T-helper 2 cell treated with Interferon-gamma antibody and Interleukin-4, amounts not matched to agents 100 ng/mL and 5 ng/mL, for 36 hours (primary cell): Measurements from ENCODE around the gene SLC26A5. TPM values are rescaled to one million over a fixed set of nuclear protein-coding genes. Genes with fewer than 3 reads are reported as not detected.
"Not testable (repeated sequence)": the region's sequence is repeated elsewhere in the genome, so short reads cannot be mapped to it uniquely, and the experiment has no call there.

Source experiments
- intact Hi-C: fragments of 100-400 bp; cut with micrococcal nuclease; formaldehyde crosslinking; loops from one replicate; pipeline ENCODE4 v1.15.1; 2023
- total RNA-seq: library from RNA; stranded (reverse); gene quantifications from 2 replicates; pipeline ENCODE4 v1.2.3, GENCODE V29; 2022

Gene SLC26A5, protein sequence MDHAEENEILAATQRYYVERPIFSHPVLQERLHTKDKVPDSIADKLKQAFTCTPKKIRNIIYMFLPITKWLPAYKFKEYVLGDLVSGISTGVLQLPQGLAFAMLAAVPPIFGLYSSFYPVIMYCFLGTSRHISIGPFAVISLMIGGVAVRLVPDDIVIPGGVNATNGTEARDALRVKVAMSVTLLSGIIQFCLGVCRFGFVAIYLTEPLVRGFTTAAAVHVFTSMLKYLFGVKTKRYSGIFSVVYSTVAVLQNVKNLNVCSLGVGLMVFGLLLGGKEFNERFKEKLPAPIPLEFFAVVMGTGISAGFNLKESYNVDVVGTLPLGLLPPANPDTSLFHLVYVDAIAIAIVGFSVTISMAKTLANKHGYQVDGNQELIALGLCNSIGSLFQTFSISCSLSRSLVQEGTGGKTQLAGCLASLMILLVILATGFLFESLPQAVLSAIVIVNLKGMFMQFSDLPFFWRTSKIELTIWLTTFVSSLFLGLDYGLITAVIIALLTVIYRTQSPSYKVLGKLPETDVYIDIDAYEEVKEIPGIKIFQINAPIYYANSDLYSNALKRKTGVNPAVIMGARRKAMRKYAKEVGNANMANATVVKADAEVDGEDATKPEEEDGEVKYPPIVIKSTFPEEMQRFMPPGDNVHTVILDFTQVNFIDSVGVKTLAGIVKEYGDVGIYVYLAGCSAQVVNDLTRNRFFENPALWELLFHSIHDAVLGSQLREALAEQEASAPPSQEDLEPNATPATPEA
- not detected in 2 replicates for total RNA-seq

DNA sequence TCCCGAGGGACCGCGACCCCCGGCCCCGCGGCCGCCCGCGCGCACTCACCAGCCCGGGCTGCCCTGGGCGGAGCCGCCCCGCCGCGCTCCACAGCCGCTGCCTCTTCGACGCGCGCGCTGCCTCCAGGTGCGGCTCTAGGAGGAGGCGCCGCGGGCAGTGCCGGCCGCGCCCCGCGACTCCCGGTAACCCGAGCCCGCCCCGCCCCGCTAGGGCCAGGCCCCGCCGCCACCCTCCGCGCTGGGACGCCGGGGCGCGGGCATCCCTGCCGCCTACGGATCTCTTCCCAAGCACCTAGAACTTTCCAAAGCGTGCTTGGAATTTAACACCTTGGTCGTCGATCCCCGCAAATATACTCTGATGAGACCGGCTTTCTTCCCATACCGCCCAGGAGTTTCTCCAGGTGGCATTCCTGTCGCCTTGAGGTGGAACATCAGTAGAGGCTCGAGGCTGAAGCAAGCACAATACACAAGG is at the start of gene SLC26A5:
SLC26A5 (minus strand) TSS at position 159 of the 472 bp plus-strand sequence. CDS start 24,693 bp downstream, outside the sequence.
- intact Hi-C loops = loop anchor here (5.0 kb wide), 1 partner anchor 711 kb away; no protein-coding TSS in a partner anchor

DNA sequence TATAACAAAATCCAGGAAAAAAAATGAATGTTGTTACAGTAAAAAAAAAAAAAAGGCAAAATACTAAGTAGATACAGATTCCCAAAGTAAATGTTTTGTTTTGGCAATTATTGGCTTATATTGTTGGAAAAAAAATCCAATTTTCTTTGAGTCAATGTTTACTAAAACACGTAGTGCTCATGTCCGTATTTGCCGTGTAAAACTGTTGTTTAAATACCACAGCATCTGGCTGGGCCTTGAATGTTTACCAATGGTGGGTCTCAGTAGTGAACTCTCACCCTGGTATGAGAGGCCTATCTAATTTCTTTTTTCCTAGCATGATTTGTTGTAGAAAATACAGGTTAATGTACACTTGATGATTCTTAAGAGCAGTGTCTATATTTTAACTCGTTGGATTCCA is 41.4 kb upstream of the SLC26A5 start:
- intact Hi-C loops = no loop called here

DNA sequence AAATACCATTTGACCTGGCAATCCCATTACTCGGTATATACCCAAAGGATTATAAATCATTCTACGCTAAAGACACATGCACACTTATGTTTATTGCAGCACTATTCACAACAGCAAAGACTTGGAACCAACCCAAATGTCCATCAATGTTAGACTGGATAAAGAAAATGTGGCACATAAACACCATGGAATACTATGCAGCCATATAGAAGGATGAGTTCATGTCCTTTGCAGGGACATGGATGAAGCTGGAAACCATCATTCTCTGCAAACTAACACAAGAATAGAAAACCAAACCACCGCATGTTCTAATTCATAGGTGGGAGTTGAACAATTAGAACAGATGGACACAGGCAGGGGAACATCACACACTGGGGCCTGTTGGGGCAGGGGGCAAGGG is 40.9 kb upstream of the SLC26A5 start:
- intact Hi-C loops = not testable (repeated sequence)

DNA sequence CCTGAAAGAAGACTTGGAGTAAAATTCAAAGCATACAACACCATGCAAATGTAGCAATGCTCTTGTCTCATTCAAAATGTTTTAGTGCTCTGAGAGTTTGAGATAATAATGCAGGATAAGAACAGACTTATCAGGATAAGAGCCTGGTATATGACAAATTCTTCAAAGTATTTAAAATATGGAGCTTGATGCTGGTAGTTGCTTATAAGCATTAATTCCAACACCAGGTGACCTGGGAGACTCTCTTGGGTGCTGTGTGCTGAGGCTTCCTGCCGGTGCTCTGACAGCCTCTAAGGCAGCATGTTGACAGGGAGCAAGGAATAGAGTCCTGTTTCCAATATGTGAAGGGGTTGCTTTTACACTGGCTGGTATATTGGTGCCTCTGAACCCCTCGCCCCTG is 34.8 kb upstream of the SLC26A5 start:
- intact Hi-C loops = no loop called here

DNA sequence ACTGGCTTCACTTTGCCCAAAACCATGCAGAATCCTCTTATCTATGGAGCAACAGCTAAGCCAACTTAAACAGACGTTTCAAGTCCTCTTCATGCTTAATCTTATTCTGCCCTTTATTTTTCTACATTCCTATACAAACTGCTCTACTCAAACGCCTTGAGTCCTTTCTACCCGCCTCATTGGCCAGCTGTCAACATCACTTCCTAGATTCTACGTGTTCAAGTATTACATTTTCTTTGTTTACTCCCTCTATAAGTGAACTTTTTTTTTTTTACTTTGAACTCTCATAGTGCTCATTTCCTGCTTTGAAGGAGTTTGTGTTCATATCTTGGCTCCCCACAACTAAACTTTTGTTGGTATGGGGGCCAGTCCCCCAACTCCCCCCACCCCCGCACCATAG is 28.9 kb upstream of the SLC26A5 start:
- intact Hi-C loops = no loop called here

DNA sequence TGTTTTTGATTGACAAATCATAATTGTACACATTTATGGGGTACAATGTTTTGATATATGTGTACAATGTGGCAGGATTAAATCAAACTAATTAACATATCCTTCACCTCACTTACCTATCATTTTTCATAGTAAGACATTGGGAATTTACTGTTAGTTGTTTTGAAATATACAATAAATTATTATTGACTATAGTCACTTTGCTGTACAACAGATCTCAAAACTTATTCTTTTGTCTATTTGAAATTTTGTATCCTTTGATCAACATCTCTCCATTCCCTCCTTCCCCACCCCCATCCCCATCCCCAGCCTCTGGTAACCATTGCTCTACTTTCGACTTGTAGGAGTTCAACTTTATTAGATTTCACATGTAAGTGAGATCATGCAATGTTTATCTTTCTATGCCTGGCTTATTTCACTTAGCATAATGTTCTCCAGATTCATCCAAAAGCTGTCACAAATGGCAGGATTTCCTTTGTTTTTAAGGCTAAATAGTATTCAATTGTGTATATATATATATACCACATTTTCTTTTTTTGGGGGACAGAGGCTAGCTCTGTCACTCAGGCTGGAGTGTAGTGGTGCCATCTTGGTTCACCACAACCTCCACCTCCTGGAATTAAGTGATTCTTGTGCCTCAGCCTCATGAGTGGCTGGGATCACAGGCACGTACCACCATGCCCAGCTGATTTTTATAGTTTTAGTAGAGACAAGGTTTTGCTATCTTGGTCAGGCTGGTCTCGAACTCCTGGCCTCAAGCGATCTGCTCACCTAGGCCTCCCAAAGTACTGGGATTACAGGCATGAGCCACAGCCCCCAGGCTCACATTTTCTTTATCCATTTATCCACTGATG is 23.3 kb upstream of the SLC26A5 start:
- intact Hi-C loops = no loop called here

DNA sequence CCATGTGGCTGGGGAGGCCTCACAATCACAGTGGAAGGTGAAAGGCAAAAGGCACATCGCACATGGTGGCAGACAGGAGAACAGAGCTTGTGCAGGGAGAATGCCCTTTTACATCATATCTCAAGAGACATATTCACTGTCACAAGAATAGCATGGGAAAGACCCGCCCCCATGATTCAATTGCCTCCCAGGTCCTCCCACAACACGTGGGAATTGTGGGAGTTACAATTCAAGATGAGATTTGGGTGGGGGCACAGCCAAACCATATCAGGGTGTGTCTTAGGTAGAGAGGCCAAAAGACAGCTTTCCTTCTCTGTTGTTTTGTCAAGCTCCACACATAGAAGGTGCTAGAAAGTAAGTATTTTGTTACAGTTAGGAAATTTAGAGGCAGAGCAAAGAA is 20.8 kb upstream of the SLC26A5 start:
- intact Hi-C loops = no loop called here

DNA sequence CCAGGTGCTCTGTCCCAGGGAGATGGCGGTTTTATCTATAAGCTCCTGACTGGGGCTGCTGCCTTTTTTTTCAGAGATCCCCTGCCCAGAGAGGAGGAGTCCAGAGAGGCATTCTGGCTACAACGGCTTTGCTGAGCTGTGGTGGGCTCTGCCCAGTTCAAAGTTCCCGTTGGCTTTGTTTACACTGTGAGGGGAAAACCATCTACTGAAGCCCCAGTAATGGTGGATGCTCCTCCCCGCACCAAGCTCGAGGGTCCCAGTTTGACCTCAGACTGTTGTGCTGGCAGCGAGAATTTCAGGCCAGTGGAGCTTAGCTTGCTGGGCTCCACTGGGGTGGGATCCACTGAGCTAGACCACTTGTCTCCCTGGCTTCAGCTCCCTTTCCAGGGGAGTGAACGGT is 16.4 kb upstream of the SLC26A5 start:
- intact Hi-C loops = no loop called here

DNA sequence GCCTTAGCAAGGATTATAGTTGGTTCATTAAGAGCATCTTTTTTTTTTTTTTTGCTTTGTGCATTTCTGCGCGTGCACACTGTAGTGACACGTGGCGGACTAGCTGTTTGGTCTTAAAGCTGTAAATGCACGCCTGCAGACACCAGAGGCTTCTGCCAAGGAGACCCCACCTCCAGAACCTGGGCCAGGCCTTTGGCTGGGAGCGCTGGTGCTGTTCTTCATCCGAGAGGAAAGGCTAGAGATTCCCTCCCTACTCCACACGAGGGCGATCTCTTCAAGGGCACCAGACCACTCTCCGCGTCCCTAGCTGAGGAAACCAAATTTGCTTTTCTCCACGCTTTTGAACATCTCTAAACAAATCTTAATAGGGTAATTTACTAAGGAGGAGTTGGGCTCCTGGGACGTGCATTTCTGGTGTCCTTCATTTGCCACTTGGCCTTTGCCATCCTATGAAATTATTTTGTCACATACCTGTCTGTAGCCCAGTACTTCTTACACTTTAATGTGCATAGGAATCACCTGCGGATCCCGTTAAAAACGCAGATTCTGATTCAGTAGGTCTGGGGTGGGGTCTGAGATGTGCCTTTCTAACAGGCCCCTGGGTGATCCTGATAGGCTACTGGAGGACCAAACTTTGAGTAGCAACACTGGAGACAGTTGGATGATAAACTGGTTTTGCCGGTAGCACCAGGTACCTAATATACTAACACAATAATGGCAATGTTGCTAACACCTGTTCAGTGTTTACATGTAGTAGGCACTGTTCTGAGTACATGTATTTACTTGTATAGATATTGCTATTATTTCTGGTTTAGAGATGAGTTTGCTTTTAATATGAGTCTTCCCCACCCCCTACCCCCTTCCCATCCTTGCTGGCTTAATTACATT is 1.3 kb upstream of the SLC26A5 start:
- intact Hi-C loops = loop anchor here (5.0 kb wide), 1 partner anchor 710 kb away; no protein-coding TSS in a partner anchor

DNA sequence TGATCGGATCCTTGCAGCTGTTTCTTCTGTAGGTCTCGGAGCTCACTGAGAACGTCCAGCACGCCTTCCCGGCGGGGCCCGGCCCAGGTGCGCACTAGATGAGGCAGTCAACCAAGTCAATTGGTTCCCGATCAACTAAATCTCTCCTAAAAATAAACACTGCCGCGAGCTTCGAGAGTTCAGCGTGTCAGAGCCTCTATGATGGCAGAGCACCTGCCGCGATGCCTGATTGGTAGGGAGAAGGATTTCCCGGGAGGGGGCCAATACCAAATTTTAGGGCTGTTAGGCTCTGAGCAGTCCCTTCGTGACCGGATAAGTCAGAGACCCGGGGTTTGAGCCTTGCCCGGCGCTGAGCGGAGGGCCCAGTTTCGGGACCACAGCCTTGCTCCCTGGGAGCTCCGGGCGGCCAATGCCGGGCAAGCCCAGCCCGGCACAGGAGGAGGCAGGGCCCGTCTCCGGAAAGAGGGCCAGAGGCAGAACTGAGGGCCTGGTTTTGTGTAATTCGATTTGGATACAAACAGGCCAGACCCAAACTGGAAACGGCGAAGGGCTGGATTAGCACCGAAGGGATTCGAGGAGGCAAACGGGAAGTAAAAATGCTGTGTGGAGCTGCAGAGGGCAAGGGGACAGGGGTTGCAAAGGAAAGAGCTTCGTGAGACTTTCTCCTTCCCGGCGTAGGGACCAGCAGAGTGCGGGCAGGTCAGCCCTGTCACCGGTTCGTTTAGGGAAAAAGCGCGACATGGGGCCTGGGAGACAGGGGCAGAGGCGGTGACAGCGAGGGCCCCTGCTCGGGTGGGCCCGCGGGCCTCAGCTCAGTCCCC is 569 bp downstream of the SLC26A5 start:
- intact Hi-C loops = loop anchor here (5.0 kb wide), 1 partner anchor 712 kb away; no protein-coding TSS in a partner anchor

DNA sequence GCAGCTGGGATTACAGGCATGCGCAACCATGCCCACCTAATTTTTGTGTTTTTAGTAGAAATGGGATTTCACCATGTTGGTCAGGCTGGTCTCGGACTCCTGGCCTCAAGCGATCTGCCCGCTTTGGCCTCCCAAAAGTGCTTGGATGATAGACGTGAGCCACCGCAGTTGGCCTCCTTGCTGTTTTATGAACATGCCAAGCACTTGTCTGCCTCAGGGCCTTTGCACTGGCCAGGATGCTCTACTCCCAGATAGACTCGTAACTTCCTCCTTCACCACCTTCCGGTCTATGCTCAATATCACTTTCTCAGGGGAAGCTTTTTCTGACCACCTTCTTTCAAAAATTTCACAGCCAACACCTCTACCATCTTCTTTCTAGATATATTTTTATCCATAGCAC is 6.3 kb downstream of the SLC26A5 start:
- intact Hi-C loops = no loop called here

DNA sequence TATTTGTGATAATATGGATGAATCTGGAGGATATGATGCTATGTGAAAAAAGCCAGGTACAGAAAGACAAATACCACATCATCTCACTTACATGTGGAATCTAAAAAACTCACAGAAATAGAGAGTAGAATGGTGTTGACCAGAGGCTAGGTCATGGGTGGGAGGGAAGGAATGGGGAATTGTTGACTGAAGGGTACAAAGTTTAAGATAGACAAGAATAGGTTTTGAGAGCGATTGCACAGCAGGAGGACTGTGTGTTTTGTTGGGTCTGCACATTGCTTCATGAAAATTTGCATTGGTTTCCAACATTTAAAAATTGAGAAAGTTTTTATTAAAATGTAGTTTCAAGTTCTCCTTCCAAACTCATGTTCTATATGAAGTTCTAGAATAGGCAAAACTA is 8.4 kb downstream of the SLC26A5 start:
- intact Hi-C loops = no loop called here

DNA sequence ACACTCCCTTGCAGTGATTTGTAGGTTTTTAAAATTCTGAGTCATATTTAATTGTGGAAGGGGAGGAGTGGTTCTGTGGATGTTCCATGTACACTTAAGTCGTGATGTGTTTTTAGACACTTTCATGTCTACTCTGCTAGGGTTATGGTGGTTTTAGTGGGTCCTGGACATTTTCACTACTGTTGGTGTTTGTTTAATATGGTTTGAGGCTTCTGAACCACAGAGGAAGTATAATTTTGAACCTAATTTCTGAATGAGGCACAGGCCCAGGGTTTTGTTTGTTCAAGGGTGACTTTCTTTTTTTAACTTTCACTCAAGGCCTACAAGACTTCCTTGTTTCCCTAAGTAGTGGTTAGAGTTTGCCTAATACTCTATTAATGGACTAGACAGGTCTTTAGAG is 13.3 kb downstream of the SLC26A5 start:
- intact Hi-C loops = no loop called here

DNA sequence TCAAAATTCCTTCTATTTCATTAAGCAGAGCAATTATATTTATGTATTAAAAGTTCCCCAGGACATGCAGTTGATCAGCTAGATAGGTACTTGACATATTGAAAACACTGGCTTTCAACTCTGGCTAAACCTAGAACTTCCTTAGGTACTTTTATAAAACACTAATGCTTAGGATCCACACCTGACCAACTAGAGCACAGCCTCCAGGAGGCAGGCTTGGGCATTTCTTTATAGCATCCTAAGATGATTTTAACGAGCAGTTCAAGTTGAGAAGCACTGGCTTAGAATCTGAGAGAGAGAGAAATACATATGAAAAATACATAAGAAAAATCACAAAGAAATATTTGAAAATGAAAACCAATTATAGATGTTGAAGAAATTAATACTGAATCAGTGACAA is 20.8 kb downstream of the SLC26A5 start:
- intact Hi-C loops = no loop called here

DNA sequence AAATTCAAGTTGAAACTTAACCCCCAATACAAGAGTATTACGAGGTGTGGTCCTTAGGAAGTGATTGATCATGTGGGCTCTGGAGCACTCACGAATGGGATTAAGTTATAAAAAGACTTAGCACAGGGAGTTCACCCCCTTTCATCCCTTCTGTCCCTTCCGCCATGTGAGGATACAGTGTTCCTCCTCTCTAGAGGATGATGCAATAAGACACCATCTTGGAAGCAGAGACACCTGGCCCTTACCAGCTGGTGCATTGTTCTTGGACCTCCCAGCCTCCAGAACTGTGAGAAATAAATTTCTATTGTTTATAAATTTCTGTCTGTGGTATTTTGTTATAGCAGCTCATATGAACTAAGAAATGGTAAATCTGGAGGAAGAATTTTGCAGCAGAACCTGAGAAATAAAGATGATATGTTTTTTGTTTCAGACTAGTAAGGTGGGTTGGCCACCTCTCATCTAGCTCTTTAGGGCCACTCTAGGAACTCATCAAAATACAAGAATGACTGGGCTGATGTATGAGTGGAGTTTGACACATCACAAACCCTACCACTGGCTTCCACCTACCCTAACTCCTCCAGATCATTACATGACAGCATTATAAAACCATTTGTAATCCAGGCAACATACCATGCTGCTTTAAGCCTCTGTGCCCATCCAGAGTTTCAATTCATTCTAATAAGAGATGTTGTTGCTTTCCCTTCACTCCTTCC is 22.4 kb downstream of the SLC26A5 start:
- intact Hi-C loops = no loop called here

DNA sequence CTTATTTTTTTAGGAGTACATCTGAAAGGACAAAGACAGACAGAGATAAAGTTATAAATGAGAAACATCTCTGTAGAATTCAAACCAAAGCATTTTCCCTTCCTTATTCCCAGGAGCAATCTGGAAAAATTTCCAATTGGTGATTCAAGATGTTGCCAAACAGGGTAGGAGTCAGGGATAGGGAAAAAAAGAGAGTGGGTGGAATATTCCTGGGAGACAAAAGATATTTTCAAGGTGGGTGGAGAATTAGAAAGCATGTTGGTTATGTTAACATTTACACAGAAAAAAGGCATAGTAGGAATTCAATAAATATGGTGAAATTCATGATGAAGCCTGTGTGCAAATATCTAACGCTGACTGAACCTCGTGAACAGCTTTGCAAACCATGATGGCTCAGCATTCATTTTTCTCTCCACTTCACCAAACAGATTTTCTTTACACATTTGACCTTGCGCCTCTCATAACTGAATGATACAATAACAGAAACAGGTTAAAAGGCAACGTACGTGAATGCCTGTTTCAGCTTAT is 25.1 kb downstream of the SLC26A5 start:
- intact Hi-C loops = no loop called here

DNA sequence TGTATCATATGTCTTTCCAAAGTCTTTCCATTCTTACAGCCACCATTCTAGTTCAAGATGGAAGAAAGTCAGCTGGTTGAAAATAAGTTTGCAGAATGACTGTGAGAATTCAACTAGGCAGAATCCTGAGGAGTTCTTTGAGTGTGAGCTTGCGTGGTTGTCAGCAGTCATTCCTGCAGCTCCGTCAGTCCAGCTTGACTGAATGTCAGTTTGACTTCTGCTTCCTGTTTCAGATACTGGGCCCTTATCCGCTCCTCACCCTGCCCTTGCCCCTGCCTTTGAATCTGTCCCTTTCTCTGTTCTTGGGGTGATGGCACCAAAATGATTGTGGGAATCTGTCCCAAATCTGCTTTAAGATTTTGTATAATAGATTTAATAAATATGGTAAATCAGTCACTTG is 27.8 kb downstream of the SLC26A5 start:
- intact Hi-C loops = no loop called here

DNA sequence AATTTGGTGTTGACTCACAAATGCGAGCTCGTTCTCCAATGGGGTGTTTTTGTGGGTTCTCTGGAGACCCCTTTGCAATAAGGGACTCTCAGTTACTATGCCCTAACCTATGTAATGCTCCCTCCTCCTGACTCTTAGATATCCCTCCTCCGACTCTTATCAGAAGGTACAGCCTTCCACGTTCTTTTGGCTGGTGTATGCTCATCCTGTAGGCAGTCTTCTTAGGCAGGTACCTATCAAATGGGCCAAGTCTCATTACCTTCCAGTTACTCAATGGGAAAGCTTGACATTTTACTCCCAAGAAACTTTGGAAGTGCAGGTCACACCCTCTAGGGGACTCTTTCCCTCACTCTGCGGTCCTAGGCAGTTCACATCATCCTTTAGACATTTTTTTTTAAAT is 32.6 kb downstream of the SLC26A5 start:
- intact Hi-C loops = no loop called here

DNA sequence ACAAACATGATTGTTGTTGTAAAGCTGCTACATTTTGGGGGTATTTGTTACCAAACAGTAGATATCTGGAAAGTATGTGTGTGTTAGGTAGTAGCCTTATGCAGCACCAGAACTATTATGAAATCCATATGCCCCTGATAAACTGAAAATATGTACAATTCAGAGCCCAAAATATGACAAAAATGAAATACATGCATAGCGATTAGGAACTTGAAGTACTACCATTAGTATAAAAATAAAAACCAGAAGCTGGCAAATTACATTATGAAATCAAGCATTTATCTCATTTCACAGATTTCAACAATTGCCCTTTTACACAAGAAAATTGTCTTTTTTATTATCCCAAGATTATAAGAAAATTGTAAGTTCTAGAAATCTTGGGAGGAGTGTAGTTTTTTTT is 33.9 kb downstream of the SLC26A5 start:
- intact Hi-C loops = no loop called here
